SU-DHL-6 (cell line): ENCODE measurements around the gene CDH13.

Experiments used
- H2AFZ ChIP-seq: fragments of 200-600 bp; sonication (generic); 2 replicates; pipeline ENCODE4 v1.6.1; 2014; ENCODE audit warnings: low read depth, mild to moderate bottlenecking, moderate library complexity, mixed read lengths, antibody characterized with exemption, low read length; ENCODE audit not compliant: severe bottlenecking
- H3F3A ChIP-seq: fragments of 200-600 bp; shearing (Covaris generic); 2 replicates; pipeline ENCODE4 v1.6.0; 2016; ENCODE audit warnings: antibody characterized with exemption, mild to moderate bottlenecking; ENCODE audit not compliant: insufficient read depth
- H3K27ac ChIP-seq: fragments of 200-600 bp; sonication (generic); 2 replicates; pipeline ENCODE4 v1.5.1; 2016; ENCODE audit warnings: low read depth, mild to moderate bottlenecking, low read length, moderate library complexity, mixed read lengths
- H3K27me3 ChIP-seq: fragments of 200-600 bp; sonication (generic), shearing (Covaris generic); 2 replicates; pipeline ENCODE4 v1.6.0; 2014; ENCODE audit warnings: mild to moderate bottlenecking, low read length
- H3K36me3 ChIP-seq: fragments of 200-600 bp; sonication (generic); 2 replicates; pipeline ENCODE4 v1.6.1; 2014; ENCODE audit warnings: mild to moderate bottlenecking, low read length, mixed read lengths
- H3K4me2 ChIP-seq: fragments of 300-600, 200-600 bp; shearing (Covaris generic), sonication (generic); 2 replicates; pipeline ENCODE4 v1.6.0; 2014; ENCODE audit warnings: low read length, low read depth, mild to moderate bottlenecking; ENCODE audit not compliant: poor library complexity, severe bottlenecking
- H3K4me3 ChIP-seq: fragments of 200-600 bp; sonication (generic); 2 replicates; pipeline ENCODE4 v1.5.1; 2014; ENCODE audit warnings: antibody characterized with exemption, low read length, mild to moderate bottlenecking, mixed read lengths; ENCODE audit not compliant: insufficient read depth, poor library complexity, severe bottlenecking
- H3K79me2 ChIP-seq: fragments of 200-600 bp; sonication (generic); 2 replicates; pipeline ENCODE4 v1.6.1; 2014; ENCODE audit warnings: mild to moderate bottlenecking, low read length, moderate library complexity; ENCODE audit not compliant: insufficient read depth
- H3K9ac ChIP-seq: fragments of 200-600 bp; sonication (generic); 2 replicates; pipeline ENCODE4 v1.7.0; 2014; ENCODE audit warnings: mild to moderate bottlenecking, low read length
- H3K9me2 ChIP-seq: fragments of 200-600 bp; sonication (generic); replicated peaks from 2 replicates; pipeline ENCODE4 v1.6.1; 2014; ENCODE audit warnings: low read length; ENCODE audit not compliant: insufficient read depth
- H3K9me3 ChIP-seq: fragments of 200-600 bp; sonication (generic); 2 replicates; pipeline ENCODE4 v1.6.1; 2014; ENCODE audit warnings: low read length, mixed read lengths; ENCODE audit not compliant: insufficient read depth
- H4K20me1 ChIP-seq: fragments of 200-600 bp; sonication (generic); 2 replicates; pipeline ENCODE4 v1.6.1; 2014; ENCODE audit warnings: low read depth, mild to moderate bottlenecking, antibody characterized with exemption, low read length, moderate library complexity, mixed read lengths
- CTCF ChIP-seq: fragments of 200-600 bp; sonication (generic); IDR thresholded peaks from one replicate; pipeline ENCODE4 v1.5.1; 2017; ENCODE audit warnings: antibody characterized with exemption, mild to moderate bottlenecking, low read length, moderate library complexity; ENCODE audit not compliant: insufficient read depth, poor library complexity, severe bottlenecking
- EZH2phosphoT487 ChIP-seq: fragments of 200-600 bp; sonication (generic), shearing (Covaris generic); conservative IDR thresholded peaks from 2 replicates; pipeline ENCODE4 v1.6.1; 2018; ENCODE audit warnings: mild to moderate bottlenecking, antibody characterized with exemption, low read length, moderate library complexity, mixed read lengths

The CDH13 gene

GRCh38 chr16:82657239-82657638, 30.5 kb downstream of the CDH13 start:
- Histone ChIP-seq H3K79me2 (no peaks in the 10 kb centered on the region), H3K27ac (no peak overlapping the region), H3K9me2 (no peaks in the 10 kb centered on the region), H3K4me3 (no peak overlapping the region), H2AFZ (no peak overlapping the region), H3K36me3 (no peaks in the 10 kb centered on the region), H3K4me2 (no peak overlapping the region), H3K9me3 (no peaks in the 10 kb centered on the region), H3K27me3 (no peaks in the 10 kb centered on the region), H4K20me1 (no peaks in the 10 kb centered on the region), H3F3A (no peaks in the 10 kb centered on the region), H3K9ac (no peak overlapping the region)
- TF ChIP-seq CTCF (no peak), EZH2phosphoT487 (no peak)

GRCh38 chr16:82657786-82658185, 31.0 kb downstream of the CDH13 start:
- no peaks in the 10 kb centered on the region for H3K79me2 ChIP-seq
- no peak overlapping the region for H3K4me2 ChIP-seq
- H3K27ac ChIP-seq: no peak overlapping the region
- H4K20me1 ChIP-seq: no peaks in the 10 kb centered on the region
- H3F3A ChIP-seq: no peaks in the 10 kb centered on the region
- H2AFZ ChIP-seq: no peak overlapping the region
- no peak for TF ChIP-seq CTCF
- no peak for TF ChIP-seq EZH2phosphoT487
- no peaks in the 10 kb centered on the region for H3K9me2 ChIP-seq
- H3K9me3 ChIP-seq: no peaks in the 10 kb centered on the region
- no peak overlapping the region for H3K9ac ChIP-seq
- H3K27me3 ChIP-seq: no peaks in the 10 kb centered on the region
- H3K36me3 ChIP-seq: no peaks in the 10 kb centered on the region
- no peak overlapping the region for H3K4me3 ChIP-seq

- H3K27ac ChIP-seq: no peak overlapping the region
- no peaks in the 10 kb centered on the region for H3K9me2 ChIP-seq
- no peak overlapping the region for H3K9ac ChIP-seq
- no peak overlapping the region for H2AFZ ChIP-seq
- no peaks in the 10 kb centered on the region for H3F3A ChIP-seq
- no peaks in the 10 kb centered on the region for H3K27me3 ChIP-seq
- no peak overlapping the region for H3K4me3 ChIP-seq
- H3K9me3 ChIP-seq: no peaks in the 10 kb centered on the region
- no peaks in the 10 kb centered on the region for H4K20me1 ChIP-seq
- no peaks in the 10 kb centered on the region for H3K36me3 ChIP-seq
- H3K4me2 ChIP-seq: no peak overlapping the region
- no peaks in the 10 kb centered on the region for H3K79me2 ChIP-seq
- TF ChIP-seq EZH2phosphoT487 (no peak), CTCF (no peak)
These were observed 32.0 kb downstream of the CDH13 start for GRCh38 chr16:82658796-82659195.
